ENCODE results near the gene FRY. TPM values are rescaled to one million over a fixed set of nuclear protein-coding genes. Genes with fewer than 3 reads are reported as not detected.

Gene FRY
- total and polyA plus RNA-seq, 11 donors = 21.6 to 237 (median 165) TPM

DNA sequence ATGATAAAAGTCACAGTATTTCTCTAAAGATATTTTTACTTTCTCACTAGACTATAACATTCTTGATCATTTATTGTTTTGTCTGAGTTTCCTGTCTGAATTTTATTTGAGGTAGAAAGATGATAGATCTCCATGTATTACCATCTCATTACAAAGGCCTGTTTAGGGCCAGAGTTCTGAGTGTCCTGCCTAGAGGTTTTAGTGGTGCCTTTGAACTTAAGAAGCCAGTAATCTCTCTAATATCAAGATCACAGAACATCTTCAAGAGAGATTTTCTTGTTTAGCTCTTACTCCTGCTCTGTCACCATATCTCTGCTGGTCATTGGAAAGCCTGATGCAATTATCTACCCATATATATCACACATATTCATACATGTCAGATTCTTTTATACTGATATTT is 182.1 kb downstream of the FRY start:
- H3K27me3 ChIP-seq = no peaks in the 10 kb centered on the region
- no peak for ATAC-seq
- H3K4me3 ChIP-seq = no peak overlapping the region
- peak overlapping the region in 1 of 12 donors; percentile 72 for H3K27ac ChIP-seq
- intact Hi-C loops (cut with DNase I) = loop anchor here in 1 of 10 donors (10.0 kb wide), 1 partner anchor 59 kb away; no protein-coding TSS in a partner anchor
- H3K9me3 ChIP-seq = no peaks in the 10 kb centered on the region
- TF ChIP-seq POLR2A (IDR thresholded peaks at IDR 0.05) = no peak
- TF ChIP-seq, protein P1, sequence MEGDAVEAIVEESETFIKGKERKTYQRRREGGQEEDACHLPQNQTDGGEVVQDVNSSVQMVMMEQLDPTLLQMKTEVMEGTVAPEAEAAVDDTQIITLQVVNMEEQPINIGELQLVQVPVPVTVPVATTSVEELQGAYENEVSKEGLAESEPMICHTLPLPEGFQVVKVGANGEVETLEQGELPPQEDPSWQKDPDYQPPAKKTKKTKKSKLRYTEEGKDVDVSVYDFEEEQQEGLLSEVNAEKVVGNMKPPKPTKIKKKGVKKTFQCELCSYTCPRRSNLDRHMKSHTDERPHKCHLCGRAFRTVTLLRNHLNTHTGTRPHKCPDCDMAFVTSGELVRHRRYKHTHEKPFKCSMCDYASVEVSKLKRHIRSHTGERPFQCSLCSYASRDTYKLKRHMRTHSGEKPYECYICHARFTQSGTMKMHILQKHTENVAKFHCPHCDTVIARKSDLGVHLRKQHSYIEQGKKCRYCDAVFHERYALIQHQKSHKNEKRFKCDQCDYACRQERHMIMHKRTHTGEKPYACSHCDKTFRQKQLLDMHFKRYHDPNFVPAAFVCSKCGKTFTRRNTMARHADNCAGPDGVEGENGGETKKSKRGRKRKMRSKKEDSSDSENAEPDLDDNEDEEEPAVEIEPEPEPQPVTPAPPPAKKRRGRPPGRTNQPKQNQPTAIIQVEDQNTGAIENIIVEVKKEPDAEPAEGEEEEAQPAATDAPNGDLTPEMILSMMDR (IDR thresholded peaks at IDR 0.05) = no peak
- peaks cover 0 to 99% (median 76%) of the 10 kb centered on the region in 9 donors for H3K36me3 ChIP-seq
- H3K4me1 ChIP-seq = peaks cover 0 to 40% (median 19%) of the 10 kb centered on the region in 12 donors
- no peak for DNase-seq

DNA sequence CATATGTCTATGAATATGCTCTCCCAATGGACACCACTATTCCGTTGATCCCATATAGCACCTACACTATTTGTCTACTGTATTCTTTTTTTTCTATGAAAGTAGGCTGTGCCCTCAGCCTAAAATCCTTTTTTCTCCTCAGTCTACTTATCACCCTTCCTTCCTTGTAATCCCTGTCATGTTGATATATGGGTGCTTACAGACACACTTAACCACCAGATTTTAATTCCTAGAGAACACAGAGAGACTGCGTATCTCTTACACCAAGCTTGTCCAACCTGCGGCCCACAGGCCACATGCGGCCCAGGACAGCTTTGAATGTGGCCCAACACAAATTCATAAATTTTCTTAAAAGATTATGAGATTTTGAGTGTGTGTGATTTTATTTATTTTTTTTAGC is 182.5 kb downstream of the FRY start:
- DNase-seq = no peak
- intact Hi-C loops (cut with DNase I) = loop anchor here in 1 of 10 donors (10.0 kb wide), 1 partner anchor 59 kb away; no protein-coding TSS in a partner anchor
- no peak overlapping the region for H3K27ac ChIP-seq
- H3K4me3 ChIP-seq = no peak overlapping the region
- no peak for TF ChIP-seq POLR2A (IDR thresholded peaks at IDR 0.05)
- TF ChIP-seq, protein P1 (IDR thresholded peaks at IDR 0.05) = no peak
- no peaks in the 10 kb centered on the region for H3K27me3 ChIP-seq
- H3K9me3 ChIP-seq = no peaks in the 10 kb centered on the region
- H3K36me3 ChIP-seq = peaks cover 0 to 99% (median 76%) of the 10 kb centered on the region in 9 donors
- peaks cover 0 to 40% (median 19%) of the 10 kb centered on the region in 12 donors for H3K4me1 ChIP-seq
- ATAC-seq = no peak
- 96 to 100% (median 98%) methylated on average over 4 of the region's 4 CpGs for WGBS, 4 donors

GRCh38 chr13:32216281-32216680 is 184.7 kb downstream of the FRY start:
- H3K4me1 ChIP-seq = peaks cover 0 to 18% (median 7%) of the 10 kb centered on the region in 12 donors
- DNase-seq (no peak), ATAC-seq (no peak)
- no peak overlapping the region for H3K4me3 ChIP-seq
- H3K27ac ChIP-seq = no peak overlapping the region
- no peak for TF ChIP-seq POLR2A (IDR thresholded peaks at IDR 0.05)
- TF ChIP-seq, protein P1 (IDR thresholded peaks at IDR 0.05) = no peak
- H3K27me3 ChIP-seq = no peaks in the 10 kb centered on the region
- peaks cover 0 to 100% (median 61%) of the 10 kb centered on the region in 9 donors for H3K36me3 ChIP-seq
- no peaks in the 10 kb centered on the region for H3K9me3 ChIP-seq
- intact Hi-C loops (cut with DNase I) = loop anchor here in 1 of 10 donors (10.0 kb wide), 1 partner anchor 61 kb away; no protein-coding TSS in a partner anchor
- 79 to 94% (median 87%) methylated on average over 5 of the region's 5 CpGs for WGBS, 4 donors

- TF ChIP-seq, protein P1 (IDR thresholded peaks at IDR 0.05) = no peak
- no peak for TF ChIP-seq POLR2A (IDR thresholded peaks at IDR 0.05)
- Histone ChIP-seq H3K27me3 (no peaks in the 10 kb centered on the region), H3K36me3 (peaks cover 0 to 99% (median 57%) of the 10 kb centered on the region in 9 donors), H3K9me3 (no peaks in the 10 kb centered on the region), H3K4me3 (no peak overlapping the region), H3K27ac (no peak overlapping the region), H3K4me1 (peaks cover 0 to 3% (median 0%) of the 10 kb centered on the region in 12 donors)
- intact Hi-C loops (cut with DNase I) = loop anchor here in 1 of 10 donors (10.0 kb wide), 1 partner anchor 307 kb away; no protein-coding TSS in a partner anchor
- peak in 1 of 4 donors; percentile 45 for ATAC-seq
- DNase-seq = no peak
- 94 to 97% (median 96%) methylated on average over 6 of the region's 6 CpGs for WGBS, 4 donors
These were observed 190.6 kb downstream of the FRY start for GRCh38 chr13:32222046-32222676.

All from heart left ventricle (tissue), 16 donors.